CD4-positive, alpha-beta T cell (primary cell): ENCODE results near the gene RRAGA. TPM values are rescaled to one million over a fixed set of nuclear protein-coding genes. Genes with fewer than 3 reads are reported as not detected.

ENCODE experiments used
- total RNA-seq, 174 experiments: library from RNA in 2 of 174; stranded (reverse) in 2 of 174; gene quantifications; one replicate each; pipeline ENCODE4 v1.2.3 and lab custom pipeline; 2021 to 2026

RRAGA gene
- total RNA-seq, 2 experiments from 2014 or later: 34.4 to 34.7 TPM

Other genes with a start within 250 kb of the RRAGA start
- gene SAXO1, start 16.2 kb upstream of the RRAGA start, total RNA-seq: under 1 TPM; 0.19 to 0.34 TPM
- gene HAUS6, start 53.5 kb downstream of the RRAGA start, total RNA-seq: 10 to 100 TPM; 14.9 to 17.2 TPM
- 10 to 100 TPM; 68.8 to 70.7 TPM for gene PLIN2, start 78.1 kb downstream of the RRAGA start, total RNA-seq
- 10 to 100 TPM; 32.5 to 34.1 TPM for gene DENND4C, start 181.3 kb downstream of the RRAGA start, total RNA-seq